ENCODE data around the gene CLCN3.
"Not testable (repeated sequence)": the region's sequence is repeated elsewhere in the genome, so short reads cannot be mapped to it uniquely, and the experiment has no call there.

Gene CLCN3

GRCh38 chr4:169619958-169620879 is at the start of gene CLCN3:
Gene CLCN3 (plus strand): TSS chr4:169620578. CDS start chr4:169635929, 15,351 bp downstream.
- DNase-seq = peak; percentile 97

DNA sequence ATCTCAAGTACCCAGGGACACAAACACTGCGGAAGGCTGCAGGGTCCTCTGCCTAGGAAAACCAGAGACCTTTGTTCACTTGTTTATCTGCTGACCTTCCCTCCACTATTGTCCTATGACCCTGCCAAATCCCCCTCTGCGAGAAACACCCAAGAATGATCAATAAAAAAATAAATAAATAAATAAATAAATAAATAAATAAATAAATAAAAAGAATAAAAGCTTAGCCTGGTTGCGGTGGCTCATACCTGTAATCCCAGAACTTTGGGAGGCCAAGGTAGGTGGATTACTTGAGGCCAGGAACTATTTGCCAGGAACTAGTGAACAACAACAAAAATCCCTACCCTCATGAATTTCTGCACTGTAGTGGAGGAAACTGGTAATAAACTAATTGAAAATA is 49.4 kb upstream of the CLCN3 start:
- not testable (repeated sequence) for DNase-seq

DNA sequence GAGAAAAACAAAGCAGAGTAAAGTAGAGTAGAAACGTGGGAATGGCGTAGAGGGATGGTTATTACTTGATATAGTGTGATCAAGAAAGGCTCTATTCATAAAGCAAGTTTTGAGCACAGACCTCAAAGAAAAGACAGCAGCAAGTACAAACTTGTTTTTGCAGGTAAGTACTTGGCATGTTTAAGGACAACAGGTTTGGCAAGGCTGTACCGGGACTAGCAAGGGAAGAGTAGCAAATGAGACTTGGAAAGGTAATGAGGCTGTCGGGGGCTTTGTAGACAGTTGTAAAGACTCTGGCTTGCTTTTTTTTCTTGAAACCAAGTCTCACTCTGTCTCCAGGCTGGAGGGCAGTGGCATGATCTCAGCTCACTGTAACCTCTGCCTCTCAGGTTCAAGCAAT is 48.9 kb upstream of the CLCN3 start:
- no peak for DNase-seq

DNA sequence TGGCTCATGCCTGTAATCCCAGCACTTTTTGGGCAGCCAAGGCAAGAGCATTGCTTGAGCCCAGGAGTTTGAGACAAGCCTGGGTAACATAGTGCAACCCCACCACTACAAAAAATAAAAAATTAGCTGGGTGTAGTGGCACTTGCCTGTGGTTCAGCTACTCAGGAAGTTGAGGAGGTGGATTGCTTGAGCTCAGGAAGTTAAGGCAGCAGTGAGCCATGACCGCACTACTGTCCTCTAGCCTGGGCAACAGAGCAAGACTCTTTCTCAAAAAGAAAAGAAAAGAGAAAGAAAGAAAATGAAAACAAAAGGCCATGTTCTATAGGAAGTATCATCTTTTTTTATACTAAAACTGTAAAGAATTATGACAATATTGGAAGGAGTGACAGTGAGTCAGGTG is 46.5 kb upstream of the CLCN3 start:
- DNase-seq = no peak

GRCh38 chr4:169582203-169582602 is 38.2 kb upstream of the CLCN3 start:
- DNase-seq = peak; percentile 51

DNA sequence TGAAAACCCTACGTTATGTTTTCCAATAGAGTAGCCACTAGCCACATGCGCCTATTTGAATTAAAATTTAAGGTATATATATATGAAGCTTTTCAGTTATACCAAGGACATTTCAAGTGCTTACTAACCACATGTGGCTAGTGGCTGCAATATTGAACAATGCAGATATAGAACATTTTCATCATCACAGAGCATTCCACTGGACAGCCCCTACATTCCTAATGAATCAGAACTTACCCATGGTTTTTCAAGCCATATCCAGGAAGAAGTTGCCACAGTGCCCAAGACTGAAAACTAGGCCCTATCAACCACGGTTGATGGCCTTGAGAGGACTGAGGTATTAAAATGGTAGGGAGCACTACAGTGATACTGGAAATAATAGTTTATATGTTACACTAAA is 37.7 kb upstream of the CLCN3 start:
- DNase-seq = no peak

GRCh38 chr4:169583563-169583962 is 36.8 kb upstream of the CLCN3 start:
- DNase-seq = no peak

- DNase-seq = no peak
Observed at GRCh38 chr4:169593050-169593560, 27.3 kb upstream of the CLCN3 start.

DNA sequence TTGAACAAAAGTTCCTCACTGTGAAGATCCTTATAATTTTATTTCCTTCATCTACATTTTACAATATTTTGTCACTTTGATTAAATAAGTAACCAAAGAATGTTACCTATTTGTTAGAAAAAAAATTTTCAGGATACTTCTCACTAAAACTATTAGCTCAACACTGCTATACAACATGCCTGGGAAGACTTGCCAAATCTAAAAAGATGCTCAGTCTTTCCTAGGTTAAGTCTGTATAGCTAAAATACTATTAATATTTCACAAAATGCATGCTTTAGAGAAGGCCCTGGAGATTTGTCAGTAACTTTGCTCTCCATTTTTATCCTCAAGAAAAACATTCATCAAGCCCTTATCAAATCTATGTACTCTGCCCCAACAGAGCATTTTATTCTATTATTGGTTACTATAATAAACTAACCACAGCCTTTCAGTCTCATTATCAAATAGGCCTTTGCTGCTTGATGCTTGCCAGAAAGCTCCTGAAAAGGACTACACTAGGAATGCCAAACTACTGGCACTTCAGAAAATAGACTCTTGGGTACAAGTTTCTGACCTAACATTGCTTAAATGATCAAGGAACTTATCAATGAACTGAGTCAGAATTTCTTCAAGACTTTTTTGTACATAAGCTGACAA is 25.7 kb upstream of the CLCN3 start:
- no peak for DNase-seq

- no peak for DNase-seq
Observed at GRCh38 chr4:169601016-169601771, 19.2 kb upstream of the CLCN3 start.

GRCh38 chr4:169603312-169603711 is 17.1 kb upstream of the CLCN3 start:
- DNase-seq = no peak

DNA sequence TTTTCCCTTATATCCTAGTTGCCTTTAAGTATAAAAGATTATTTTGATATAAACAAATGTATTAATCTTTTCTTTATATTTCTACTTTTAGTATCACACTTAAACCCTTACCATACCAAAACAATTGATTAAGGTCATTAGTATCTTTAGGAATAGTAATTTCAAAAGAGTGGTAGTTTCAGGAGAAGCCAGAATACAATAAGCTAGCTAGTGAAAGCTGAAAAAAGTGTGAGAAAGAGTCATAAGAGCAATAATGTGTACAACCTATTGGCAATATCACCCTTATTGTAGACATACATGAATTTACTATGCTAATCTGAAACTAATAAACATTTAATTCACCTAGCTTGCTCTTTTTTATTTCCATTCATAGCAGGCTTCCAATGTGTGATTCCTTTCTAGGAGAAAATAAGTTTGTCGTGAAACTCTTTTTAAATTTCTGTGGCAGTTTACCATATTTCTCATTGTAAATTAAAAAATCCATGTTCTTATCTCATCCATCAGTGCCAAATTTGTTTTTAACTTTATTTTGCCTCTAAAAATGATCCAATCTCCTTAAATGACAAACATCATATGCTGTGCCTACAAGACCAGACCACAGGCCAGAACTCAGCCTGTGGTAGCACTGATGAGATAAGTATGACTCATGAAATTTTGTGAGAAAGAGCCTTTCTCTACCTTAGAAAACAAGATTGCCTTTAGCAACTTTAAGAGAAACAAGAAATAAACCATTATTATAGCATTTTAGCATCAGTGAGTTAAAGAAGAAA is 16.1 kb upstream of the CLCN3 start:
- DNase-seq = peak; percentile 61

GRCh38 chr4:169604903-169605331 is 15.5 kb upstream of the CLCN3 start:
- DNase-seq = no peak

GRCh38 chr4:169611157-169611556 is 9.2 kb upstream of the CLCN3 start:
- no peak for DNase-seq

- DNase-seq = peak; percentile 93
Observed at GRCh38 chr4:169611991-169612870, 8.1 kb upstream of the CLCN3 start, which contains the start of gene NEK1. Gene NEK1 (minus strand): TSS chr4:169612583. CDS start chr4:169602630, 9,953 bp downstream.

DNA sequence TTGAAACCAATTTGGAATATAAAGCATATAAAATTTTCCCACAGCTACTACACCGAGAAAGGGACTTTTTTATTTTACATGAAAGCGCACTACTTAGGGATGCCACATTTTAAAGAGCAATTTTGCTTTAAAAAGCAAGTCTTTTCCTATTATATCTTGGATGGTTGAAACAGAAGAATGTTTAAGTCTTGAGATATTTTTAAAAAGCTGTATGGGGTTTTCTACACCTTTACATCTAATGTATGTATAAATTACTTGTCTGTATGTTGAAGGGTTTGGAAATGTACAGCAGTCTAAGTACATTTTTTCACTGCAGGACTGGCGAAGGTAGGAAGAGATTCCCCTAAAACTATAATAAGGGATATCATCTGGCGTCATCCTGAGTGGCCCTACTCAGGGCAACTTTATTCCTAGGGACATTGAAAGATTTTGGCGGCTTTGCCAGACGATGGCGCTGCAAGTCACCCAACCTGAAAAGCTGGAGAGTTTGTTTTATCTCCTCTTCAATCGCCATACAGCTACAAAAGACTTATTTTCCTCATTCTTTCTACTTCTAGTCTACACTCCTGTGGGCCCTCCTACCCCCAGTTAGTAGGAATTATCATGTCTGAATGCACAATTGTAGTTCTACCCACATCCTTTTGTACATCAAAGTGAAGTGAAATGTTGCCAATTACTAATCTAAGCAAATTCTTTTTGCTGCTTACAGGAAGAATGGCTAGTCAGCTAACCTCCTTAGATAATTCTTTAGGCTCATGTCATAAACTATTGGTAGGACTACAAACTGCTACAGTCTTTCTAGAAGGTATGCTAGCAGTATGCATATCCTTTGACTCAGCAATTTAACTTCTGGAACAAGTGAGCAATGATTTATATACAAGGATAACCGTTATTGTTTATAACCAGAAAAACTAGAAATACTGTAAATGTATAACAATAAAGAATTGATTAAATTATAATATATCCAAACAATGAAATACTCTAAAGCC is 7.2 kb upstream of the CLCN3 start:
- peak; percentile 76 for DNase-seq

DNA sequence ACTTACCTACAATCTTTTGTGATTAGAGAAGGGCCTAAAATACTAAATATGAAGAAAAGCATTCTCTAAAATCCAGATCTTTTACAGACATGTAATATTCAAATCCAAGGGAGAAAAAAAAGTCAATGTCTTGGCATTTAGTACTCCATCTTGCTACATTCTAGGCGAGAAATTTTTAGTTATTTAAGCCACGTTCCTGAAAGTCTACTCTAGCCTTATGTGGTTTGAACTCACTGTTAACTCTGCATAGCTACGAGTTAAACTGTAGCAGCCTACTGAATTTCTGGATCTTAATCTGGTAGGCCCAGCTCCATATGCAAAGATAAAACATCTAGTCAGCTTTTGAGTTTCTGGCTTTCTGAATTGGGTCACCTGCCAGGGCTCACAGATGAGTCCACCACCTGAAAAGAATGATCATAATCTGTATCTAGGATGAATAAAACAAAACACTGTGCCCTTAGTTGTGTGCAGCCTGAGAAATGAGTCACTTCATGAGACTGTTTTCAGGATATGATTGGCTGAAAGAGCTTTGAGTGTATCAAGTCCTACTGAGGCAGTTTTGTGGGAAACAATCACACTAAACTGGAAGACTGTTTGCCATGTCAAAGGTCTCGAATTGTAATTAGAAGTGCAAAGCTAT is 4.8 kb upstream of the CLCN3 start:
- peak; percentile 75 for DNase-seq

DNA sequence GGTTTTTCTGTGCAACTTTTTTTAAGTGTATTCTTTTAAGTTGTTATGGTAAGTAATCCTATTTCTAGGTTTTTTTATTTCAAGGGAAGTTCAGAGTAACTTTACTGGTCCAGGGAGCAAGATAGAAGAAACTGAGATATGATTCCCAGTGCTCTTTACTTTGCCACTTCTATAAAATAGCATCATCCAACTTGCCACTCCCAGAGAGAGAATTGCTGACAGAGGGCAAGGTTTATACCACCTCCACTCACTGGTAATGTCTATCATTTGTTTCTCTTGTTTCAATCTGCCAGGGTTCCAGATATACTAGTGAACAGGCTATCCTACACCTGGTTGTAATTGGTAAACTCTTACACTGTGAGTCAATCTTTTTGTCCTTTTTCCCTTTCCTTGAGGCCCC is 3.5 kb upstream of the CLCN3 start:
- no peak for DNase-seq

- DNase-seq = no peak
Observed at GRCh38 chr4:169617306-169617705, 3.1 kb upstream of the CLCN3 start.

Measured in activated CD4-positive, alpha-beta T cell treated with anti-CD3 and anti-CD28 coated beads, Interleukin-2, amount 50 U/mL, for 16 hours (primary cell).